Osteocyte (in vitro differentiated cells): ENCODE data around the gene MRPL52. TPM values are rescaled to one million over a fixed set of nuclear protein-coding genes. Genes with fewer than 3 reads are reported as not detected.
"Not testable (repeated sequence)": the region's sequence is repeated elsewhere in the genome, so short reads cannot be mapped to it uniquely, and the experiment has no call there.

Experiments used
- DNase-seq: peaks from one replicate; pipeline ENCODE4 v3.0.0; 2021; ENCODE audit warnings: mixed read lengths; ENCODE audit not compliant: unreplicated experiment; ENCODE audit errors: extremely low spot score
- H3K27ac Mint-ChIP-seq: one replicate; pipeline ENCODE4 v1.8.0; 2021; ENCODE audit warnings: mild to moderate bottlenecking, mixed read lengths; ENCODE audit not compliant: unreplicated experiment
- H3K27me3 Mint-ChIP-seq: one replicate; pipeline ENCODE4 v1.8.0; 2021; ENCODE audit warnings: mixed read lengths; ENCODE audit not compliant: unreplicated experiment
- H3K36me3 Mint-ChIP-seq: one replicate; pipeline ENCODE4 v1.8.0; 2021; ENCODE audit warnings: mixed read lengths; ENCODE audit not compliant: unreplicated experiment
- H3K4me1 Mint-ChIP-seq: one replicate; pipeline ENCODE4 v1.8.0; 2021; ENCODE audit warnings: mixed read lengths; ENCODE audit not compliant: unreplicated experiment
- H3K4me3 Mint-ChIP-seq: one replicate; pipeline ENCODE4 v1.8.0; 2021; ENCODE audit warnings: mild to moderate bottlenecking, moderate library complexity, mixed read lengths; ENCODE audit not compliant: unreplicated experiment
- H3K9me3 Mint-ChIP-seq: one replicate; pipeline ENCODE4 v1.8.0; 2021; ENCODE audit warnings: mixed read lengths; ENCODE audit not compliant: unreplicated experiment
- total RNA-seq: library from RNA; stranded (reverse); gene quantifications from 2 replicates; pipeline ENCODE4 v1.2.1, GENCODE V29; 2021
- TF ChIP-seq, protein P1 (sequence below): fragments of 200-600 bp; sonication (generic); IDR thresholded peaks from 2 replicates; pipeline ENCODE4 v1.5.0; 2021; ENCODE audit warnings: antibody characterized with exemption, mild to moderate bottlenecking, moderate library complexity

MRPL52 gene
- total RNA-seq, 1 donor from 2014 or later, result 74.7 TPM

DNA sequence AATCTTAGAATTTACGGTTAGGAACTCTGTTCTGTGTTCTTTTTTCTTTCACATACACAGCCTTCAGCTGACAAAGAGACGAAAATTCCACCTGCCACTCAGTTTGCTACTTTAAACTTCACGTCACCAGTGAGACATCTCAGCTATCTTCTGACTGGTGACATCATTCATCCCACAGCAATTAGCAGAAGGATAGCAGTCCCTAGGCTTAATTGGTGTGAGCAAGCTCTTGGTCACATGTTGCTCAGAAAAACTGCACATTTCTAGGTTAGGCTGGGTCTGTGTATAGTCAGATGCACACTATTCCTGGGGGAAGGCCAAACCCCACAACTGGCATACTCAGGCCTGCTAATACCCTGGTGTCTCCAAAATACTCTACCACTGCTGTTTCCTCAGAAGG is 38.4 kb upstream of the MRPL52 start:
- H3K27ac Mint-ChIP-seq, result no peak overlapping the region
- no peaks in the 10 kb centered on the region for H3K9me3 Mint-ChIP-seq
- peaks cover 8% of the 10 kb centered on the region for H3K27me3 Mint-ChIP-seq
- no peak overlapping the region for H3K4me3 Mint-ChIP-seq
- peaks cover under 1% of the 10 kb centered on the region for H3K4me1 Mint-ChIP-seq
- H3K36me3 Mint-ChIP-seq, result no peaks in the 10 kb centered on the region
- TF ChIP-seq, protein P1, sequence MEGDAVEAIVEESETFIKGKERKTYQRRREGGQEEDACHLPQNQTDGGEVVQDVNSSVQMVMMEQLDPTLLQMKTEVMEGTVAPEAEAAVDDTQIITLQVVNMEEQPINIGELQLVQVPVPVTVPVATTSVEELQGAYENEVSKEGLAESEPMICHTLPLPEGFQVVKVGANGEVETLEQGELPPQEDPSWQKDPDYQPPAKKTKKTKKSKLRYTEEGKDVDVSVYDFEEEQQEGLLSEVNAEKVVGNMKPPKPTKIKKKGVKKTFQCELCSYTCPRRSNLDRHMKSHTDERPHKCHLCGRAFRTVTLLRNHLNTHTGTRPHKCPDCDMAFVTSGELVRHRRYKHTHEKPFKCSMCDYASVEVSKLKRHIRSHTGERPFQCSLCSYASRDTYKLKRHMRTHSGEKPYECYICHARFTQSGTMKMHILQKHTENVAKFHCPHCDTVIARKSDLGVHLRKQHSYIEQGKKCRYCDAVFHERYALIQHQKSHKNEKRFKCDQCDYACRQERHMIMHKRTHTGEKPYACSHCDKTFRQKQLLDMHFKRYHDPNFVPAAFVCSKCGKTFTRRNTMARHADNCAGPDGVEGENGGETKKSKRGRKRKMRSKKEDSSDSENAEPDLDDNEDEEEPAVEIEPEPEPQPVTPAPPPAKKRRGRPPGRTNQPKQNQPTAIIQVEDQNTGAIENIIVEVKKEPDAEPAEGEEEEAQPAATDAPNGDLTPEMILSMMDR, result no peak
- DNase-seq, result no peak

DNA sequence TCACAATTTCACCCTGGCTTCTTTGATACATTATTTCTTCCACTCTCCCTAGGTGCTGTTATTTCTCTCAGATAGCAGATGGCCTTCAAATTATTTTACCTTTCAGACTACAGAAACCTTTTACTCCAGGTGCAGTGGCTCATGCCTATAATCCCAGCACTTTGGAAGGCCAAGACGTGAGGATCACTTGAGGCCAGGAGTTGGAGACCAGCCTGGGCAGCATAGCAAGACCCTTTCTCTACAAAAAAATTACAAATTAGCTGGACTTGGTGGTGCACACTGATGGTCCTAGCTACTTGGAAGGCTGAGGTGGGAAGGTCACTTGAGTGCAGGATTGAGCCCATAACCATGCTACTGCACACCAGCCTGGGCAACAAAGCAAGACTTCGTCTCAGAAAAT is 37.5 kb upstream of the MRPL52 start:
- Mint-ChIP-seq H3K4me1 (no peaks in the 10 kb centered on the region), H3K27ac (no peak overlapping the region), H3K27me3 (peaks cover 16% of the 10 kb centered on the region), H3K9me3 (no peaks in the 10 kb centered on the region), H3K36me3 (no peaks in the 10 kb centered on the region), H3K4me3 (no peak overlapping the region)
- no peak for DNase-seq
- TF ChIP-seq, protein P1, result no peak

DNA sequence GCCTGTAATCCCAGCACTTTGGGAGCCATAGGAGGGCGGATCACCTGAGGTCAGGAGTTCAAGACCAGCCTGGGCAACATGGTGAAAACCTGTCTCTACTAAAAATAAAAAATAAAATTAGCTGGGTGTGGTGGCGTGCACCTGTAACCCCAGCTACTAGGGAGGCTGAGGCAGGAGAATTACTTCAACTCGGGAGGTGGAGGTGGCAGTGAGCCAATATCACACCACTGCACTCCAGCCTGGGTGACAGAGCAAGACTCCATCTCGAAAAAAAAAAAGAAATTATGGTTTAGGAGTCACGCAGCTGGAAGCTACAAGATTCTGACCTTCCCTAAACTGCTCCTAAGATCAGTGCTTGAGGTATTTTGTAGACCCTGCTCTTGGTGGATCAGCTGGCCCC is 36.1 kb upstream of the MRPL52 start:
- not testable (repeated sequence) for H3K9me3 Mint-ChIP-seq, H3K4me1 Mint-ChIP-seq, DNase-seq, H3K36me3 Mint-ChIP-seq, H3K27ac Mint-ChIP-seq, H3K4me3 Mint-ChIP-seq
- peaks cover 24% of the 10 kb centered on the region for H3K27me3 Mint-ChIP-seq

DNA sequence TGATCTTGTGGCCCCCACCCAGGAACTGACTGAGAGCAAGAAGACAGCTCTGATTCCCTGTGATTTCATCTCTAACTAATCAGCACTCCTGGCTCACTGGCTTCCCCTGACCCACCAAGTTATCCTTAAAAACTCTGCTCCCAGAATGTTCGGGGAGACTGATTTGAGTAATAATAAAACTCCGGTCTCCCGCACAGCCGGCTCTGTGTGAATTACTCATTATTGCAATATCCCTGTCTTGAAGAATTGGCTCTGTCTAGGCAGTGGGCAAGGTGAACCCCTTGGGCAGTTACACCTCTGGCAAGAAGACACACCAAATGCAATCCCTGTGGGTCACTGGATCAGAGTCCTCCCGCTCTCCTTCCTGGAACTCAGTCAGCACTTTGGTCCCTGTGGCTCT is 35.7 kb upstream of the MRPL52 start:
- no peaks in the 10 kb centered on the region for H3K36me3 Mint-ChIP-seq

DNA sequence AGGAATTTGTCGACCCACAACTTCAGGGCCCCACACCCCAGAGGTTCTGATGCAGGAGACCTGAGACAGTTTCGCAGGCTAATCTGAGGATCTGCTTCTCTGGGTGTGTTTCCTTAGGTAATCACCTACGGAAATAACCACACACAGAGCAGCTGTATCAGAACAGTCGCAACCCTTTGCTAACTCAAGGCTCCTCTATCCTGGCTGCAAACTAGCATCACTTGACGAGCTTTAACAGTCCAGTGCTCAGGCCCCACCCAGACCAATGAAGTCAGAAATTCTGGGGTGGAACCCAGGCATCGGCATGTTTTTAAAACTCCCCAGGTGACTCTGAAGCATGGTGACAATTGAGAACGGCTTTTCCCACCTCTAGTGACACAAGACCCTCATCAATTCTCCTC is 35.1 kb upstream of the MRPL52 start:
- Mint-ChIP-seq H3K9me3 (no peaks in the 10 kb centered on the region), H3K36me3 (no peaks in the 10 kb centered on the region), H3K4me1 (no peaks in the 10 kb centered on the region), H3K4me3 (no peak overlapping the region), H3K27ac (no peak overlapping the region), H3K27me3 (peaks cover 31% of the 10 kb centered on the region)
- TF ChIP-seq, protein P1, result no peak
- no peak for DNase-seq

More for the DNA sequence above, 35.7 kb upstream of the MRPL52 start:
- Mint-ChIP-seq H3K4me3 (no peak overlapping the region), H3K27me3 (peaks cover 28% of the 10 kb centered on the region), H3K9me3 (no peaks in the 10 kb centered on the region), H3K4me1 (no peaks in the 10 kb centered on the region), H3K27ac (no peak overlapping the region)
- TF ChIP-seq, protein P1, result no peak
- no peak for DNase-seq
